ENCODE results near the gene SELENOS.
A peak's percentile ranks its signal among the peaks of the same experiment; 100 is the strongest.
"Not testable (repeated sequence)": the region's sequence is repeated elsewhere in the genome, so short reads cannot be mapped to it uniquely, and the experiment has no call there.

SELENOS gene

GRCh38 chr15:101296418-101297405 lies 19.4 kb upstream of the SELENOS start:
- peak overlapping the region; percentile 91 for H3K4me3 ChIP-seq (ENCODE audit: low read depth, low read length)
- no peak for TF ChIP-seq CTCF (IDR thresholded peaks at IDR 0.05; ENCODE audit: insufficient read depth, low read length, missing control alignments)
- no peak for DNase-seq (ENCODE audit: low read depth, low spot score)
- ChIA-PET CTCF (interaction anchor here (1.2 to 18.3 kb wide), 5 partner anchors 9 to 361 kb away, joined by 3 to 353 read pairs (median 6); no protein-coding TSS in a partner anchor), POLR2A (no interaction called here)

GRCh38 chr15:101295607-101296161 lies 18.4 kb upstream of the SELENOS start:
- POLR2A ChIA-PET, result interaction anchor here (1.2 kb wide), 1 partner anchor 10 kb away, joined by 6 read pairs; no protein-coding TSS in a partner anchor
- DNase-seq (ENCODE audit: low read depth, low spot score), result no peak

GRCh38 chr15:101294731-101295606 lies 17.7 kb upstream of the SELENOS start, which contains the start of gene SNRPA1:
Gene SNRPA1, minus strand, starts transcription at chr15:101295248. Its CDS starts 70 bp downstream, at chr15:101295178.
- peak; percentile 47 for DNase-seq (ENCODE audit: low read depth, low spot score)
- CTCF ChIA-PET, result interaction anchor here (1.2 to 18.3 kb wide), 3 partner anchors 10 to 344 kb away, joined by 3 to 353 read pairs (median 18); no protein-coding TSS in a partner anchor
- no peak for TF ChIP-seq CTCF (IDR thresholded peaks at IDR 0.05; ENCODE audit: insufficient read depth, low read length, missing control alignments)
- peak within 1 kb of the TSS; percentile 91 for H3K4me3 ChIP-seq (ENCODE audit: low read depth, low read length)
- POLR2A ChIA-PET, result interaction anchor here (1.0 to 1.2 kb wide), 2 partner anchors 9 to 43 kb away, joined by 3 to 6 read pairs; partner anchors contain the start of gene CHSY1

More at GRCh38 chr15:101295607-101296161, 18.4 kb upstream of the SELENOS start:
- CTCF ChIA-PET, result interaction anchor here (2.8 to 18.3 kb wide), 2 partner anchors 10 to 343 kb away, joined by 18 to 353 read pairs; no protein-coding TSS in a partner anchor
- no peak for TF ChIP-seq CTCF (IDR thresholded peaks at IDR 0.05; ENCODE audit: insufficient read depth, low read length, missing control alignments)
- H3K4me3 ChIP-seq (ENCODE audit: low read depth, low read length), result peak overlapping the region; percentile 91

GRCh38 chr15:101293122-101293521 lies 15.8 kb upstream of the SELENOS start:
- POLR2A ChIA-PET, result no interaction called here
- CTCF ChIA-PET, result interaction anchor here (1.1 to 18.3 kb wide), 4 partner anchors 8 to 346 kb away, joined by 3 to 353 read pairs (median 10); no protein-coding TSS in a partner anchor
- TF ChIP-seq CTCF (IDR thresholded peaks at IDR 0.05; ENCODE audit: insufficient read depth, low read length, missing control alignments), result no peak
- DNase-seq (ENCODE audit: low read depth, low spot score), result no peak
- peak overlapping the region; percentile 91 for H3K4me3 ChIP-seq (ENCODE audit: low read depth, low read length)

GRCh38 chr15:101288905-101289513 lies 11.7 kb upstream of the SELENOS start:
- H3K4me3 ChIP-seq (ENCODE audit: low read depth, low read length), result no peak overlapping the region
- POLR2A ChIA-PET, result no interaction called here
- CTCF ChIA-PET, result interaction anchor here (1.0 to 11.0 kb wide), 15 partner anchors 9 to 364 kb away, joined by 3 to 159 read pairs (median 7); no protein-coding TSS in a partner anchor
- TF ChIP-seq CTCF (IDR thresholded peaks at IDR 0.05; ENCODE audit: insufficient read depth, low read length, missing control alignments), result peak; percentile 29
- DNase-seq (ENCODE audit: low read depth, low spot score), result no peak

GRCh38 chr15:101287342-101287741 lies 10.1 kb upstream of the SELENOS start:
- CTCF ChIA-PET, result interaction anchor here (0.8 to 11.0 kb wide), 8 partner anchors 8 to 361 kb away, joined by 3 to 159 read pairs (median 6); no protein-coding TSS in a partner anchor
- DNase-seq (ENCODE audit: low read depth, low spot score); POLR2A ChIA-PET; H3K4me3 ChIP-seq (ENCODE audit: low read depth, low read length): not testable (repeated sequence)

Measured in AG04449 (cell line).